GM12801 (cell line): ENCODE data around the gene YTHDF1.

Source experiments
- CTCF ChIP-seq: IDR thresholded peaks from one replicate; pipeline ENCODE4 v1.5.1; 2011; ENCODE audit warnings: control low read depth; ENCODE audit not compliant: insufficient read length; ENCODE audit errors: extremely low read depth

Gene YTHDF1

GRCh38 chr20:63259734-63260460 is 44.0 kb upstream of the YTHDF1 start:
- no peak for TF ChIP-seq CTCF

GRCh38 chr20:63258781-63259180 is 42.9 kb upstream of the YTHDF1 start:
- no peak for TF ChIP-seq CTCF

GRCh38 chr20:63257629-63258028 is 41.7 kb upstream of the YTHDF1 start:
- no peak for TF ChIP-seq CTCF

- TF ChIP-seq CTCF = no peak
Observed at GRCh38 chr20:63256954-63257353, 41.0 kb upstream of the YTHDF1 start.

- TF ChIP-seq CTCF = no peak
Observed at GRCh38 chr20:63255931-63256704, 40.2 kb upstream of the YTHDF1 start.

- no peak for TF ChIP-seq CTCF
Observed at GRCh38 chr20:63254606-63255384, 38.9 kb upstream of the YTHDF1 start.

- TF ChIP-seq CTCF = no peak
Observed at GRCh38 chr20:63254232-63254605, 38.3 kb upstream of the YTHDF1 start, which contains the start of gene NKAIN4. Gene NKAIN4 (minus strand): TSS chr20:63254463. CDS start chr20:63254450, 13 bp downstream.
